ENCODE data around the gene OR4K15.

- no peak for TF ChIP-seq TCF7 (IDR thresholded peaks at IDR 0.05; ENCODE audit: borderline replicate concordance)
- no peak for TF ChIP-seq ZNF687 (IDR thresholded peaks at IDR 0.05)
- no peak for TF ChIP-seq EZH2 (IDR thresholded peaks at IDR 0.05; ENCODE audit: borderline replicate concordance, control insufficient read depth, low read depth, low read length)
- TF ChIP-seq CEBPB (IDR thresholded peaks at IDR 0.05; ENCODE audit: borderline replicate concordance in 1 of 2, low read depth in 2 of 2, low read length in 2 of 2), result no peak
- TF ChIP-seq PRDM15 (CRISPR knock-in tag; IDR thresholded peaks at IDR 0.05), result no peak
- TF ChIP-seq, protein P1, sequence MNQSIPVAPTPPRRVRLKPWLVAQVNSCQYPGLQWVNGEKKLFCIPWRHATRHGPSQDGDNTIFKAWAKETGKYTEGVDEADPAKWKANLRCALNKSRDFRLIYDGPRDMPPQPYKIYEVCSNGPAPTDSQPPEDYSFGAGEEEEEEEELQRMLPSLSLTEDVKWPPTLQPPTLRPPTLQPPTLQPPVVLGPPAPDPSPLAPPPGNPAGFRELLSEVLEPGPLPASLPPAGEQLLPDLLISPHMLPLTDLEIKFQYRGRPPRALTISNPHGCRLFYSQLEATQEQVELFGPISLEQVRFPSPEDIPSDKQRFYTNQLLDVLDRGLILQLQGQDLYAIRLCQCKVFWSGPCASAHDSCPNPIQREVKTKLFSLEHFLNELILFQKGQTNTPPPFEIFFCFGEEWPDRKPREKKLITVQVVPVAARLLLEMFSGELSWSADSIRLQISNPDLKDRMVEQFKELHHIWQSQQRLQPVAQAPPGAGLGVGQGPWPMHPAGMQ (IDR thresholded peaks at IDR 0.05; ENCODE audit: borderline replicate concordance), result no peak
- TF ChIP-seq, protein P2, sequence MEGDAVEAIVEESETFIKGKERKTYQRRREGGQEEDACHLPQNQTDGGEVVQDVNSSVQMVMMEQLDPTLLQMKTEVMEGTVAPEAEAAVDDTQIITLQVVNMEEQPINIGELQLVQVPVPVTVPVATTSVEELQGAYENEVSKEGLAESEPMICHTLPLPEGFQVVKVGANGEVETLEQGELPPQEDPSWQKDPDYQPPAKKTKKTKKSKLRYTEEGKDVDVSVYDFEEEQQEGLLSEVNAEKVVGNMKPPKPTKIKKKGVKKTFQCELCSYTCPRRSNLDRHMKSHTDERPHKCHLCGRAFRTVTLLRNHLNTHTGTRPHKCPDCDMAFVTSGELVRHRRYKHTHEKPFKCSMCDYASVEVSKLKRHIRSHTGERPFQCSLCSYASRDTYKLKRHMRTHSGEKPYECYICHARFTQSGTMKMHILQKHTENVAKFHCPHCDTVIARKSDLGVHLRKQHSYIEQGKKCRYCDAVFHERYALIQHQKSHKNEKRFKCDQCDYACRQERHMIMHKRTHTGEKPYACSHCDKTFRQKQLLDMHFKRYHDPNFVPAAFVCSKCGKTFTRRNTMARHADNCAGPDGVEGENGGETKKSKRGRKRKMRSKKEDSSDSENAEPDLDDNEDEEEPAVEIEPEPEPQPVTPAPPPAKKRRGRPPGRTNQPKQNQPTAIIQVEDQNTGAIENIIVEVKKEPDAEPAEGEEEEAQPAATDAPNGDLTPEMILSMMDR (IDR thresholded peaks at IDR 0.05 in 2 of 3, conservative IDR thresholded peaks at IDR 0.05 in 1 of 3; ENCODE audit: control insufficient read depth in 2 of 3, extremely low read depth in 1 of 3, insufficient read depth in 1 of 3, low read depth in 3 of 3, low read length in 3 of 3), result no peak
- no peak for TF ChIP-seq EP300 (IDR thresholded peaks at IDR 0.05; ENCODE audit: borderline replicate concordance in 1 of 2, control insufficient read depth in 1 of 2, low read depth in 2 of 2, low read length in 2 of 2)
- no peak for TF ChIP-seq POLR2AphosphoS5 (IDR thresholded peaks at IDR 0.05; ENCODE audit: low read length)
Observed at GRCh38 chr14:19949218-19949617, 26.2 kb upstream of the OR4K15 start.
